ENCODE data around the gene ALDOC. TPM values are rescaled to one million over a fixed set of nuclear protein-coding genes. Genes with fewer than 3 reads are reported as not detected.

ALDOC gene
- total RNA-seq, 1 donor from 2014 or later: 73.4 TPM

DNA sequence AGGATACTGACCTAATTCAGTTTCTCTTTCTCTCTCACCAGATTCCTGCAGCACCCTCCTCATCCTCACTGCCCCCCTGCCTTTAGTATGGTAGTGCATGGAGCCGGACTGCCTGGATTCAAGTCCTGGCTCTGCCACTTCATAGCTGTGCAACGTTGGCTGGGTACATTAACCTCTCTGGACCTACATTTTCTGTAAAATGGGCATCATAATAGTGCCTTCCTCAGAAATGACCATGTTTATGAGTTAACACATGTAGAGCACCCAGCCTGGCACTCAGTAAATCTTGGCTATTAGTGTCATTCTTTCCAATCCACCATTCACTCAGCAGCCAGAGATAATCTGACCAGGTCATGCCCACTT, 31.6 kb downstream of the ALDOC start:
- no peaks in the 10 kb centered on the region for H3K27me3 Mint-ChIP-seq
- ATAC-seq (ENCODE audit: low read depth): no peak
- POLR2A ChIA-PET: interaction anchor here (1.2 kb wide), 1 partner anchor 27 kb away, joined by 3 read pairs; the partner anchor contains the start of gene PIGS
- H3K4me1 Mint-ChIP-seq: peaks cover 66% of the 10 kb centered on the region
- intact Hi-C loops (cut with micrococcal nuclease): loop anchor here (5.0 kb wide), 1 partner anchor 182 kb away; the partner anchor contains the start of genes NEK8 and TLCD1
- H3K4me3 Mint-ChIP-seq: no peak overlapping the region
- H3K36me3 Mint-ChIP-seq (ENCODE audit: low read depth): peaks cover 41% of the 10 kb centered on the region
- H3K9me3 Mint-ChIP-seq: no peaks in the 10 kb centered on the region
- TF ChIP-seq, protein P1, sequence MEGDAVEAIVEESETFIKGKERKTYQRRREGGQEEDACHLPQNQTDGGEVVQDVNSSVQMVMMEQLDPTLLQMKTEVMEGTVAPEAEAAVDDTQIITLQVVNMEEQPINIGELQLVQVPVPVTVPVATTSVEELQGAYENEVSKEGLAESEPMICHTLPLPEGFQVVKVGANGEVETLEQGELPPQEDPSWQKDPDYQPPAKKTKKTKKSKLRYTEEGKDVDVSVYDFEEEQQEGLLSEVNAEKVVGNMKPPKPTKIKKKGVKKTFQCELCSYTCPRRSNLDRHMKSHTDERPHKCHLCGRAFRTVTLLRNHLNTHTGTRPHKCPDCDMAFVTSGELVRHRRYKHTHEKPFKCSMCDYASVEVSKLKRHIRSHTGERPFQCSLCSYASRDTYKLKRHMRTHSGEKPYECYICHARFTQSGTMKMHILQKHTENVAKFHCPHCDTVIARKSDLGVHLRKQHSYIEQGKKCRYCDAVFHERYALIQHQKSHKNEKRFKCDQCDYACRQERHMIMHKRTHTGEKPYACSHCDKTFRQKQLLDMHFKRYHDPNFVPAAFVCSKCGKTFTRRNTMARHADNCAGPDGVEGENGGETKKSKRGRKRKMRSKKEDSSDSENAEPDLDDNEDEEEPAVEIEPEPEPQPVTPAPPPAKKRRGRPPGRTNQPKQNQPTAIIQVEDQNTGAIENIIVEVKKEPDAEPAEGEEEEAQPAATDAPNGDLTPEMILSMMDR (IDR thresholded peaks at IDR 0.05): no peak
- no peak for DNase-seq
- no peak overlapping the region for H3K27ac Mint-ChIP-seq
- CTCF ChIA-PET: no interaction called here

DNA sequence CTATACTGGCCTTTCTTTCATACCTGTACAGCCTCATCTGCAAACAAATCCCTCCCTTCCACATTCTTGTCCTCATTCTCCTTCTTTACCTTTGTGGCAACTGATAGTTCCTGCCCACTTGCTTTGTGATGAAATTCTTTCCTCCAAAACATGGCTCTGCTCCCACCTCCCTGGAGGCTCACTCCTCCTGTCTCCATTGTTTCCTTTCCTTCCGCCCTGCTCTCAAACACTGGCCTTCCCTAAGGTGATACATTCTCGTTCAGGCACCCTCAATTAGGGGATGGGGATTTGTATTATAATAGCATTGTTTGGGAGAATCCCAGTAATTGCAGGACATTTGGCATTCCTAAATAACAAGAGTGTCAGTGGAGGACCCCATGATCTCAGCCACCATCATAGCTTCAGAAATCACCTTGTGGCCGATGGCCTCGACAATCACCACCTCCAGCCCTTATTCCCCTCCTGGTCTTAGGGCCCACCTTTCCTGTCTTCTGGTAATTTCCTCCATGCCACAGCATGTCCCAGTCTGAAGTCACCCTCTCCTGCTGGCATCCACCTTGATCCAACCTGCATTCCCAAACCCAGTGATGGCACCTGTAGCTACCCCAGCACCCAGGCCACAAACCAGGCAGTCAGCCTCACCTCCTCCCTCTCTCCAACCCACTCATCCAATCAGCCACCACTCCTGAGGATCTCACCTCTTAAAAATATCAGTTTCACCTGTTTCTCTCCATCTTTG, 32.1 kb downstream of the ALDOC start:
- POLR2A ChIA-PET: interaction anchor here (0.7 to 1.8 kb wide), 6 partner anchors 8 to 596 kb away, joined by 3 to 7 read pairs (median 4); partner anchors contain the start of genes ALDOC, PIGS and UNC119
- peaks cover 41% of the 10 kb centered on the region for H3K36me3 Mint-ChIP-seq (ENCODE audit: low read depth)
- TF ChIP-seq, protein P1 (IDR thresholded peaks at IDR 0.05): no peak
- no peak for DNase-seq
- H3K27ac Mint-ChIP-seq: no peak overlapping the region
- ATAC-seq (ENCODE audit: low read depth): no peak
- intact Hi-C loops (cut with micrococcal nuclease): loop anchor here (5.0 kb wide), 1 partner anchor 183 kb away; the partner anchor contains the start of genes NEK8 and TLCD1
- CTCF ChIA-PET: interaction anchor here (0.9 to 1.1 kb wide), 3 partner anchors 8 to 68 kb away, joined by 3 to 4 read pairs (median 3); partner anchors contain the start of gene UNC119
- H3K4me3 Mint-ChIP-seq: no peak overlapping the region
- no peaks in the 10 kb centered on the region for H3K27me3 Mint-ChIP-seq
- H3K9me3 Mint-ChIP-seq: no peaks in the 10 kb centered on the region
- peaks cover 61% of the 10 kb centered on the region for H3K4me1 Mint-ChIP-seq

DNA sequence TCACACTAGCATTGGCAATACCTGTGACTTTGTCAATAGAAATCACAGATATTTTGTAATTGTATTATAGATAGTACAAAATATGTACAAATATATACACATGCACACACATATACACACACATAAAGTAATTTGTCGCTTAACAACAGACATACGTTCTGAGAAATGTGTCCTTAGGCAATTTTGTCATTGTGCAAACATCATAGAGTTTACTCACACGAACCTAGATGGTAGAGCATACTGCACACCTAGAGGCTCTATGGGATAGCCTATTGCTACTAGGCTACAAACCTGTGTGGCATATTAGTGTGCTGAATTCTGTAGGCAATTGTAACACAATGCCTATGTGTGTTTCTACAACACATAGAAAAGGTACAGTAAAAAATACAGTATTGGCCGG, 35.3 kb downstream of the ALDOC start:
- ChIA-PET CTCF (interaction anchor here (1.0 to 2.2 kb wide), 6 partner anchors 8 to 72 kb away, joined by 3 to 12 read pairs (median 4); no protein-coding TSS in a partner anchor), POLR2A (interaction anchor here (0.8 kb wide), 1 partner anchor 11 kb away, joined by 7 read pairs; no protein-coding TSS in a partner anchor)
- TF ChIP-seq, protein P1 (IDR thresholded peaks at IDR 0.05): no peak
- peaks cover 17% of the 10 kb centered on the region for H3K36me3 Mint-ChIP-seq (ENCODE audit: low read depth)
- no peaks in the 10 kb centered on the region for H3K9me3 Mint-ChIP-seq
- DNase-seq: no peak
- no peaks in the 10 kb centered on the region for H3K27me3 Mint-ChIP-seq
- ATAC-seq (ENCODE audit: low read depth): no peak
- H3K4me3 Mint-ChIP-seq: no peak overlapping the region
- peaks cover 30% of the 10 kb centered on the region for H3K4me1 Mint-ChIP-seq
- no peak overlapping the region for H3K27ac Mint-ChIP-seq
- intact Hi-C loops (cut with micrococcal nuclease): no loop called here

DNA sequence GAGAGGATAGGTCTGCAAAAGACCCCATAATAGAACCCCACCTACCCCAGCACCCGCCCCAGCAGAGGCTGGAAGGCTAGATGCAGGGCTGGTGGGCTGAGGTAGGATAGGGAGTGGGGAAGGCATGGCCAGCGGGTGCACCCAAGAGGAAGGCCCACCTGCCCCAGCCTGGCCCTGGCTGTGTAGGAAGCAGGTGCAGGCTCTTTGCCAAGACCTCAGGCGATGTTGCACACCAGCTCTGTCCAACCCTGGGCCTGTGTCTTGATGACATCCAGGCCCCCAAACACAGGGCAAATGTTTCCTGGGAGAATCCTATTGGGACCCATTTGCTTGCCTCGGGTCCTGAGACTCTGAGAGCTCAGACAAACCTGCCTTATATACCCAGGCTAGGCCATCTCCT, 36.5 kb downstream of the ALDOC start:
- H3K27me3 Mint-ChIP-seq: no peaks in the 10 kb centered on the region
- ATAC-seq (ENCODE audit: low read depth): no peak
- H3K36me3 Mint-ChIP-seq (ENCODE audit: low read depth): peaks cover 5% of the 10 kb centered on the region
- no peaks in the 10 kb centered on the region for H3K9me3 Mint-ChIP-seq
- TF ChIP-seq, protein P1 (IDR thresholded peaks at IDR 0.05): no peak
- DNase-seq: no peak
- no peak overlapping the region for H3K4me3 Mint-ChIP-seq
- CTCF ChIA-PET: interaction anchor here (0.6 to 2.2 kb wide), 10 partner anchors 9 to 73 kb away, joined by 3 to 12 read pairs (median 4); no protein-coding TSS in a partner anchor
- POLR2A ChIA-PET: no interaction called here
- no peak overlapping the region for H3K27ac Mint-ChIP-seq
- peaks cover 22% of the 10 kb centered on the region for H3K4me1 Mint-ChIP-seq
- intact Hi-C loops (cut with micrococcal nuclease): loop anchor here (1.0 kb wide), 2 partner anchors 46 to 73 kb away; no protein-coding TSS in a partner anchor

DNA sequence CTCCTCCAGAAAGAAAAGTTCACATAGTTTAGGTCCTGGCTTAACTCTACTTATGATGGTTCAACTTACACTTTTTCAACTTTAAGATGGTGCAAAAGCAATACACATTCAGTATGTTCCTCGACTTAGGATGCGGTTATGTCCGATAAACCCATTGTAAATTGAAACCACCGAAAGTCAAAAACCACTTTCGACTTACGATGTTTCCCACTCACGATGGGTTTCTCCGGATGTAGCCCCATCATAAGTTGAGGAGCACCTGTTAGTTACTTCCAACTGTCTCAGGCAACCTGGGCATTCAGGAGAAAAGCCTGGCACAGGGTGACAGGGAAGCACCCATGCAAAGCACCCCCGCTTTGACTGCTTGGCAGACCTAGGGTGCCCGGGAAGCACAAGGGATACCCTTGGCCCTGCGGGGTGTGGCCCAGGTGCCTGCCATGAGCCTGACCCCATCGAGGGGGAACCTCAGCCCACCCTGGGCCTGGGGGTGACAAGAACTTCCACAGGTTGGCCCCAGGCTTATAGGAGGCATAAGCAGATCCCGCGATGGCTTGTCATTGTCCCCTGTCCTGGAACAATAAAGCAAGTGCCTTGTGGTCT, 38.3 kb downstream of the ALDOC start:
- H3K27ac Mint-ChIP-seq: no peak overlapping the region
- H3K27me3 Mint-ChIP-seq: no peaks in the 10 kb centered on the region
- TF ChIP-seq, protein P1 (IDR thresholded peaks at IDR 0.05): no peak
- H3K36me3 Mint-ChIP-seq (ENCODE audit: low read depth): no peaks in the 10 kb centered on the region
- H3K4me3 Mint-ChIP-seq: no peak overlapping the region
- ATAC-seq (ENCODE audit: low read depth) (no peak), DNase-seq (no peak)
- peaks cover 6% of the 10 kb centered on the region for H3K4me1 Mint-ChIP-seq
- POLR2A ChIA-PET: interaction anchor here (1.5 to 1.9 kb wide), 2 partner anchors 8 to 38 kb away, joined by 3 to 5 read pairs; partner anchors contain the start of gene ALDOC
- H3K9me3 Mint-ChIP-seq: no peaks in the 10 kb centered on the region
- intact Hi-C loops (cut with micrococcal nuclease): no loop called here
- CTCF ChIA-PET: no interaction called here

Data from activated B cell treated with CpG ODN at 0.5 μM for 24 hours (primary cell).